ENCODE data around the gene SIRT2. TPM values are rescaled to one million over a fixed set of nuclear protein-coding genes. Genes with fewer than 3 reads are reported as not detected.
"Not testable (repeated sequence)": the region's sequence is repeated elsewhere in the genome, so short reads cannot be mapped to it uniquely, and the experiment has no call there.

Gene SIRT2
- total and polyA plus RNA-seq, 5 donors: 57.6 to 96.5 (median 62.4) TPM

- Histone ChIP-seq H3K4me1 (ENCODE audit: control insufficient read depth, insufficient read depth, low read length) (peaks cover 1% of the 10 kb centered on the region), H3K9me3 (ENCODE audit: control insufficient read depth, low read length) (no peaks in the 10 kb centered on the region), H3K27me3 (ENCODE audit: control insufficient read depth, insufficient read depth) (no peaks in the 10 kb centered on the region), H3K27ac (ENCODE audit: low read length) (no peak overlapping the region), H3K4me3 (ENCODE audit: low read length) (no peak overlapping the region)
- DNase-seq (no peak), ATAC-seq (no peak)
- intact Hi-C loops (cut with DNase I): no loop called here
- WGBS: 97% methylated on average over 3 of the region's 3 CpGs
Measured at GRCh38 chr19:38861368-38861767, 38.0 kb downstream of the SIRT2 start.

GRCh38 chr19:38859631-38860204, 39.7 kb downstream of the SIRT2 start:
- H3K4me3 ChIP-seq (ENCODE audit: low read length); H3K4me1 ChIP-seq (ENCODE audit: control insufficient read depth, insufficient read depth, low read length); H3K27me3 ChIP-seq (ENCODE audit: control insufficient read depth, insufficient read depth); H3K9me3 ChIP-seq (ENCODE audit: control insufficient read depth, low read length); ATAC-seq; DNase-seq; intact Hi-C loops (cut with DNase I); H3K27ac ChIP-seq (ENCODE audit: low read length): not testable (repeated sequence)
- WGBS: 58% methylated on average over 21 of the region's 21 CpGs

GRCh38 chr19:38856813-38857212, 42.6 kb downstream of the SIRT2 start:
- no peak for ATAC-seq
- Histone ChIP-seq H3K27me3 (ENCODE audit: control insufficient read depth, insufficient read depth) (no peaks in the 10 kb centered on the region), H3K4me1 (ENCODE audit: control insufficient read depth, insufficient read depth, low read length) (peaks cover 5% of the 10 kb centered on the region), H3K4me3 (ENCODE audit: low read length) (no peak overlapping the region), H3K9me3 (ENCODE audit: control insufficient read depth, low read length) (no peaks in the 10 kb centered on the region), H3K27ac (ENCODE audit: low read length) (no peak overlapping the region)
- 78% methylated on average over 3 of the region's 3 CpGs for WGBS
- DNase-seq: no peak
- intact Hi-C loops (cut with DNase I): no loop called here

- DNase-seq; H3K27ac ChIP-seq (ENCODE audit: low read length); H3K4me3 ChIP-seq (ENCODE audit: low read length); H3K27me3 ChIP-seq (ENCODE audit: control insufficient read depth, insufficient read depth); H3K9me3 ChIP-seq (ENCODE audit: control insufficient read depth, low read length); ATAC-seq; H3K4me1 ChIP-seq (ENCODE audit: control insufficient read depth, insufficient read depth, low read length); intact Hi-C loops (cut with DNase I): not testable (repeated sequence)
- WGBS: 95% methylated on average over 24 of the region's 37 CpGs
Measured at GRCh38 chr19:38855751-38856150, 43.7 kb downstream of the SIRT2 start.

GRCh38 chr19:38854961-38855360, 44.5 kb downstream of the SIRT2 start:
- H3K4me1 ChIP-seq (ENCODE audit: control insufficient read depth, insufficient read depth, low read length); H3K27me3 ChIP-seq (ENCODE audit: control insufficient read depth, insufficient read depth); H3K9me3 ChIP-seq (ENCODE audit: control insufficient read depth, low read length); ATAC-seq; H3K4me3 ChIP-seq (ENCODE audit: low read length); H3K27ac ChIP-seq (ENCODE audit: low read length); DNase-seq: not testable (repeated sequence)
- intact Hi-C loops (cut with DNase I): loop anchor here in 1 of 4 donors (5.0 kb wide), 1 partner anchor 77 kb away; the partner anchor contains the start of genes MRPS12 and SARS2
- WGBS: 67% methylated on average over 3 of the region's 3 CpGs

- ATAC-seq: no peak
- Histone ChIP-seq H3K4me3 (ENCODE audit: low read length) (no peak overlapping the region), H3K4me1 (ENCODE audit: control insufficient read depth, insufficient read depth, low read length) (peaks cover 3% of the 10 kb centered on the region), H3K27me3 (ENCODE audit: control insufficient read depth, insufficient read depth) (no peaks in the 10 kb centered on the region), H3K9me3 (ENCODE audit: control insufficient read depth, low read length) (no peaks in the 10 kb centered on the region), H3K27ac (ENCODE audit: low read length) (no peak overlapping the region)
- intact Hi-C loops (cut with DNase I): loop anchor here in 1 of 4 donors (5.0 kb wide), 1 partner anchor 79 kb away; the partner anchor contains the start of genes MRPS12 and SARS2
- peak in 1 of 3 donors; percentile 57 for DNase-seq
- WGBS: 91% methylated on average over 17 of the region's 17 CpGs
Measured at GRCh38 chr19:38853214-38853613, 46.2 kb downstream of the SIRT2 start.

GRCh38 chr19:38852231-38853044, 47.0 kb downstream of the SIRT2 start:
- Histone ChIP-seq H3K9me3 (ENCODE audit: control insufficient read depth, low read length) (no peaks in the 10 kb centered on the region), H3K27me3 (ENCODE audit: control insufficient read depth, insufficient read depth) (no peaks in the 10 kb centered on the region), H3K4me3 (ENCODE audit: low read length) (peak overlapping the region; percentile 85), H3K27ac (ENCODE audit: low read length) (peak overlapping the region; percentile 92), H3K4me1 (ENCODE audit: control insufficient read depth, insufficient read depth, low read length) (peaks cover 7% of the 10 kb centered on the region)
- intact Hi-C loops (cut with DNase I): loop anchor here in 1 of 4 donors (5.0 kb wide), 1 partner anchor 80 kb away; the partner anchor contains the start of genes MRPS12 and SARS2
- ATAC-seq: no peak
- peak in 2 of 3 donors; percentile 75 to 86 for DNase-seq
- WGBS: under 1% methylated on average over 52 of the region's 52 CpGs

- peaks cover 8% of the 10 kb centered on the region for H3K4me1 ChIP-seq (ENCODE audit: control insufficient read depth, insufficient read depth, low read length)
- intact Hi-C loops (cut with DNase I): loop anchor here in 1 of 4 donors (5.0 kb wide), 1 partner anchor 81 kb away; the partner anchor contains the start of genes MRPS12 and SARS2
- H3K27ac ChIP-seq (ENCODE audit: low read length): peak overlapping the region; percentile 98
- H3K4me3 ChIP-seq (ENCODE audit: low read length): peak overlapping the region; percentile 85
- peak; percentile 96 to 98 (median 98) for DNase-seq
- ATAC-seq: peak; percentile 60 to 62
- no peaks in the 10 kb centered on the region for H3K9me3 ChIP-seq (ENCODE audit: control insufficient read depth, low read length)
- H3K27me3 ChIP-seq (ENCODE audit: control insufficient read depth, insufficient read depth): no peaks in the 10 kb centered on the region
- under 1% methylated on average over 62 of the region's 67 CpGs for WGBS
Measured at GRCh38 chr19:38851622-38852230, 47.7 kb downstream of the SIRT2 start.

GRCh38 chr19:38850976-38851621, 48.3 kb downstream of the SIRT2 start:
- peaks cover 8% of the 10 kb centered on the region for H3K4me1 ChIP-seq (ENCODE audit: control insufficient read depth, insufficient read depth, low read length)
- peak; percentile 50 to 80 (median 78) for DNase-seq
- intact Hi-C loops (cut with DNase I): loop anchor here in 1 of 4 donors (5.0 kb wide), 1 partner anchor 81 kb away; the partner anchor contains the start of genes MRPS12 and SARS2
- H3K27ac ChIP-seq (ENCODE audit: low read length): peak overlapping the region; percentile 98
- H3K4me3 ChIP-seq (ENCODE audit: low read length): peak overlapping the region; percentile 58
- peak in 1 of 2 donors; percentile 0 for ATAC-seq
- H3K27me3 ChIP-seq (ENCODE audit: control insufficient read depth, insufficient read depth): no peaks in the 10 kb centered on the region
- WGBS: 3% methylated on average over 40 of the region's 40 CpGs
- H3K9me3 ChIP-seq (ENCODE audit: control insufficient read depth, low read length): no peaks in the 10 kb centered on the region

- H3K4me3 ChIP-seq (ENCODE audit: low read length): peak overlapping the region; percentile 58
- peak; percentile 91 to 92 for ATAC-seq
- intact Hi-C loops (cut with DNase I): loop anchor here in 1 of 4 donors (5.0 kb wide), 1 partner anchor 82 kb away; the partner anchor contains the start of genes MRPS12 and SARS2
Measured at GRCh38 chr19:38850436-38850975, 48.9 kb downstream of the SIRT2 start.

More at GRCh38 chr19:38850436-38850975, 48.9 kb downstream of the SIRT2 start:
- peak overlapping the region; percentile 98 for H3K27ac ChIP-seq (ENCODE audit: low read length)
- no peaks in the 10 kb centered on the region for H3K9me3 ChIP-seq (ENCODE audit: control insufficient read depth, low read length)
- no peaks in the 10 kb centered on the region for H3K27me3 ChIP-seq (ENCODE audit: control insufficient read depth, insufficient read depth)
- peaks cover 8% of the 10 kb centered on the region for H3K4me1 ChIP-seq (ENCODE audit: control insufficient read depth, insufficient read depth, low read length)
- WGBS: under 1% methylated on average over 26 of the region's 26 CpGs
- peak in 2 of 3 donors; percentile 99 to 100 for DNase-seq

Measured in right cardiac atrium (tissue), 5 donors.